Stimulated activated naive CD4-positive, alpha-beta T cell (primary cell): ENCODE data around the gene AMN.
A peak's percentile ranks its signal among the peaks of the same experiment; 100 is the strongest.

Source experiments
- DNase-seq, 6 experiments: peaks; one replicate each; lab custom pipeline; 2025; lab: John Stamatoyannopoulos, UW

The AMN gene

GRCh38 chr14:102944448-102945330, 22.2 kb downstream of the AMN start:
- no peak for DNase-seq

GRCh38 chr14:102945346-102946130, 23.1 kb downstream of the AMN start:
- DNase-seq = no peak

- no peak for DNase-seq
Observed at GRCh38 chr14:102947321-102948103, 25.0 kb downstream of the AMN start.

GRCh38 chr14:102948698-102949061, 26.2 kb downstream of the AMN start:
- DNase-seq = no peak

- DNase-seq = peak in 5 of 6 experiments; percentile 29 to 85 (median 74)
Observed at GRCh38 chr14:102949062-102949800, 26.8 kb downstream of the AMN start.

GRCh38 chr14:102949801-102950451, 27.5 kb downstream of the AMN start:
- DNase-seq = no peak

- no peak for DNase-seq
Observed at GRCh38 chr14:102951034-102951433, 28.6 kb downstream of the AMN start.

- no peak for DNase-seq
Observed at GRCh38 chr14:102951799-102952198, 29.3 kb downstream of the AMN start.

- no peak for DNase-seq
Observed at GRCh38 chr14:102952276-102952675, 29.8 kb downstream of the AMN start.

GRCh38 chr14:102953100-102953499, 30.6 kb downstream of the AMN start:
- no peak for DNase-seq

GRCh38 chr14:102954081-102954789, 31.8 kb downstream of the AMN start:
- DNase-seq = no peak

GRCh38 chr14:102955636-102956408, 33.4 kb downstream of the AMN start:
- DNase-seq = no peak

- no peak for DNase-seq
Observed at GRCh38 chr14:102957222-102957621, 34.8 kb downstream of the AMN start.

GRCh38 chr14:102958461-102958860, 36.0 kb downstream of the AMN start:
- no peak for DNase-seq

GRCh38 chr14:102962111-102962627, 39.7 kb downstream of the AMN start:
- DNase-seq = no peak

GRCh38 chr14:102964152-102964730, 41.8 kb downstream of the AMN start:
- no peak for DNase-seq

GRCh38 chr14:102965282-102965681, 42.8 kb downstream of the AMN start:
- no peak for DNase-seq

- DNase-seq = no peak
Observed at GRCh38 chr14:102965971-102966655, 43.6 kb downstream of the AMN start.
